GM21381 (cell line): Measurements from ENCODE around the gene PDE11A.
"Not testable (repeated sequence)": the region's sequence is repeated elsewhere in the genome, so short reads cannot be mapped to it uniquely, and the experiment has no call there.

Source experiments
- ATAC-seq: cut with Tn5 transposase; IDR thresholded peaks from one replicate; pipeline ENCODE4 v1.9.1; 2021; ENCODE audit warnings: mild to moderate bottlenecking, moderate library complexity; ENCODE audit not compliant: unreplicated experiment

The PDE11A gene

DNA sequence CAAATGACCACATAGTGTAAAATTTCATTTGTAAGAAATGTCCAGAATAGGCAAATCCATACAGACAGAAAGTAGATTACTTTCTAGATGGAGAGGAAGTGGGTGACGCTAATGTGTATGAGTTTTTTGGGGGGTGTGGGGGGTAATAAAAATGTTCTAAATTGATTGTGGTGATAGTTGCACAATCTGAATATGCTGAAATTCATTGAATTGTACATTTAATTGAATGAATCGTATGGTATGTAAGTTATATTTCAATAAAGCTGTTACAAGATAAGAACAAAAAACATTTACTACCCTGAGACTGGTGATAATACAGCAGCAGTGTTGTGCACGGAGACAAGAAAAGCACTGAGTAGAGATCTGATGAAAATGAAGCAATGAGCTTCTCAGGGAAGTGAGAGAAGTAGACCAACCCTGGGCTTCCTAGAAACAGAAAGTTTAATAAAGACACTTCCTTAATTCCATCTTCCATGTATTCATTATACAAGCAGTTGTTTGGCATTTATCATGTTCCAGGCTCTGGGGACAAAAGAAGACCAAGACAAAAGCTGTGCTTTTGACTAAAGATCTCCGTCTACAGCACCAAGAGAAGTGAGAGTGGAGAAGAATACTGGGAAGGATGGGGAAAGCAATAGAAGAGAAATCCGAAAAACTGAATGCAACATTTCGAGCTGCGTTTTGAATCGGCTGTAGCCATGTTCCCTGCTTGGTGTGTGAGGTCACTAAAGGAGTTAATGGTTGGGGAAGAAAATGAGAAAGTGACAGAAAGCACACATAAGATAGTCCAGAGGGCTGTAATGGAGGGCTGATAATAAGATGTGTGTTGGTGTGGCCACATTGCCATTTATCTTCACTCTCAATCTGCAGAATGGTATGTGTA, 1.8 kb upstream of the PDE11A start:
- no peak for ATAC-seq

GRCh38 chr2:178072000-178072382, 586 bp downstream of the PDE11A start:
- no peak for ATAC-seq

DNA sequence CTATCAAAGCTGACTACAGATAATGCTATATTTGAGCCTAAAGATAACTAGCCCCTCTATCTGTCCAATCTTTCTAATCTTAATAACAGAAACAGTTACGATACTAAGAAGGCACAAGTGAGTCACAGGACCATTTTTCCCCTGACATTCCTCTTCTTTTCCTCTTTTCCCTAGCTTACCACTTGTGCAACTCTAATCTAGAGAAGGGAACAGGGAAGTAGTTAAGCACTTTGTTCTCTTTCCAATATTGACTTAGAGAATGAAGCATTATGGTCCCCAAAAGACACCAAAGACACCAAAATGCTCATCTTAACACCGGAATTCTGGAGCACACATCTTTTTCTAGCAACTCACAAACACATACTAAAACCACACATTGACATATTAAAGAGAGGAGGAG, 1.8 kb downstream of the PDE11A start:
- ATAC-seq, result no peak

DNA sequence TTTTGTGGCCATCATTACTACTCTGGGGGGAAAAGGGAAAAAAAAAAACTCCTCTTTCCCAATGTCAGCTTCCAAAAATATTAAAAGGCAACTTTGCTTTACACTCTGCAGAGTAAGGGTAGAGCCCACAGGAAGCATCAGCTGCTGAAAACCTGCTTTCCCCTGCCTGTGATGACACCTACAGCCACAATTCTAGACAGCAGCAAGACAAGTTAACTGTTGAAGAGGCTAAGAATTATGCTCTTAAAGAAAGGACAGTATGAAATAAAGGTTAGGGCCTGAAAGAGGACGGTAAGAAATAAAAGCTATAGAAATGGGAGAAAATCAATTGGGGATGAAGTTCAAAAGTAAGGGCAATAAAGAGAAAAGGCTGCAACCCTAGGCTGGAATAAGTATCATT, 3.0 kb downstream of the PDE11A start:
- ATAC-seq, result no peak

DNA sequence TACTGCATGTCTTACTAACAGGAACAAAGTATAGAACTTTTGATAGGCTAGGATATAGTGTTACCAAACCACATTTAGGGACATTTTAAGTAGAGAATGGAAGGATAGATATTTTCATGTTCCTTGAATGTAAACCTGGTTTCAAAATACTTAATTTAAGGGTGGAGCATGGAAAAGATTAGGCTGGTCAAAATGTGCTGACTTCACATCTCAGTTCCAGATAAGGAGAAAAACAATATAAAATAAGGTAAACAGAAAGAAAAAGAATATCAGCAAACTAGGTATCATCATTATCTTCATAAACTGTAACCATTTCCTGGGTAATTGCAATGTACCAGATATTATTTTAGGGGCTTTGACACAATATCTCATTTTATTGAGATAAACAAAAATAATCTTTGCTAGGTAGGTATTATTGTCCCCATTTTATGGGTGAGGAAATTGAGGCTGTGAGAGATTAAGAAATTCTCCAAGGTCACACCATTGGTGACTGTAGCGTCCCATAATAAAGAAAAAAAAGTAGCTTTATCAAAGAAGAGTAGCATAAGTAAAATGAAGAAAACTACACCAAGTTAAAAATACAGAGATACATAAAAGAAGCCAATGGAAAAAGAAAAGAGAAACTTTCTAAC, 3.6 kb downstream of the PDE11A start:
- ATAC-seq, result no peak

- ATAC-seq, result no peak
Measured at GRCh38 chr2:178066890-178067669, 5.5 kb downstream of the PDE11A start.

DNA sequence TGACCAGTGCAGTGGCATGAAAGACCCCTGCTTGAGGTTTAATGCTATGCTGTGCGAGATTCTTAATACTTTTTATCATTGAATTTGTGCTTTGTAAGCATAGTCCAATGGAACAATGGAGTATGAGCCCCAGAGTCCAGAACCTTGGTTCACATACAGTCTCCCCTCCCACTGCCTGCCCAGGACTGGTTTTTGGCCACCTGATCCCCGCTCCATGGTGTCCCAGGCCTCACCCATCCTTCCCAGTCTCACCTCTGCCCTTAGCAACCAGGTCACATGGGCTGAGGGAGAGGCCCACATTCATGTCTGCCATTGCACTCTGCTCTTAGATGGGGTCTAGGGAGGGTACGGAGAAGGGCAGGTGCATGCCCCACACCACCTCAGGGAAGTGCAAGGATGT, 6.3 kb downstream of the PDE11A start:
- ATAC-seq, result no peak

DNA sequence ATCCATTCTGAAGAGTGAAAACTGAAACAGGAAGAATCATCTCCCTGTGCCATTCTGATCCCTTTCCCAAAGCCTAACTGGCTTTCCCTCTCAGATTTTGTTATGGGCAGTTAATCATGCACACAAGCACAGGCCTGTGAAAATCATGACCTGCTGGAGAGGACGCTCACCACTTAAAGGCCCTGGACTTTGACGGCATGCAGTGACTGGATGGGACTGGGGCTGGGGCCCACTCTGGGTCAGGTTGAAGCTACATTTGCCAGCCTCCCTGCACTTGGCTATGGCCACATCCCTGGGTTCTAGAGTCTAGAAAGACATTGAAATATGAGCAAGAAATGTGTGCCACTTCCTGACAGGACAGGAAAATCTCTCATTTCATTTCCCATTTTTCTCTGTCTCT, 12.9 kb downstream of the PDE11A start:
- ATAC-seq, result no peak

DNA sequence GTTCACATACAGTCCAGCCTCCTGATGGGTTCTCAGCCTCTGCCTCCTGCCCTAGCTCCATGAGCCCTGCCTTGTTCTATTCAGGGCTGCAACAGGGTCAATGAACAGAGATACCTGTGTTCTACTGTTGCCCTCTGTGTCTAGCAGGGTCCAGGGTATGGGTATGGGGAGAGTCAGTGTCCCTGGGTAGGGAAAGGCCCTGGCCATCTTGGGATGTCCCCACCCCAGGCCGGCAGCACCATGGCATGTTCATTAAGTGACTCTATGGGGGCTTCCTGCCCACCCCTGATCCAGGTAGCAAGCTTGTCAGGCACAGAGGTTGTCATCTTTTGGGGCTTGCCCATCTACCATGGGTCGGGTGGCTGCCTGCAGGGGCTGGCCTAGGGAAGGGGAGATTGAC, 13.5 kb downstream of the PDE11A start:
- no peak for ATAC-seq

DNA sequence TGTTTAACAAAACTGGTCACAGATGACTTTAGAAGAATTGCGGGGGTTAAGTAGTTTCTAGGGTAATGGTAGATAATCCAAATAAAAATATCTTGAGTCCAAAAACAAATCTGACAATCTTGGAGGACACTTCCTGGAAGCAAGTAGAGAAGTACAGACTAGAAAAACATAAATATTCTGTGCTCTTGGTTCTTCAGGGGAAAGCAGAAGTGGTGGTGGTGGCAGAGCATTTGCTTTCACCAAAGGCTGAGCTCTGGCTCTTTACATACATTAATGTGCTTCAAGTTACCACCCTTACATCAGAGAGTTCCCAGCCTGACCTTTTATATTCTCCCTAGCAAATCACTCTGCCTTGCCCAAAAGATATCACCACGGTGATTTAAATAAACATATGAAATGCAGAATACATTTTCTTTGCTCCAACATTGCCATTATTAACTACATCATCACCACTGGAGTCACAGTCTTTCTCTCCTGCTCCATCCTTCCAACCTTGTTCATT, 15.3 kb downstream of the PDE11A start:
- ATAC-seq, result no peak

DNA sequence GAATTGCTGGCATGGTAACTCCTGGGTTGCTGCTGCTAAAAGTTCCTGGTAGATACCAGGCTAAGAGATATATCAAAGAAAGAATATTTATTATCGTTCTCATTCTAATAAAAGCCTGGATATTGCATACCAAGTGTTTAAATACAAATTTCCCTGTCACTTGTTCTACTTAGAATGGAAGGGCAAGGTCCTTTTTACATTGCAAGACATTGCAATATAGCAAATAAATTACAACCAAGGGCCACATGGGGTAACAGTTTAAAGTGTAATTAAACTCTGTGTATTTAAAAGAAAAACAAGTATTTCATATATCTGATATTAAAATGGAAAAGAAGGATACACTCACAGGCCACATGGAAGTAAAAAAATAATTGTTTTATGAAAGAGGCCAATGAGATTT, 16.2 kb downstream of the PDE11A start:
- no peak for ATAC-seq

GRCh38 chr2:178051257-178051656, 21.3 kb downstream of the PDE11A start:
- ATAC-seq, result not testable (repeated sequence)

- ATAC-seq, result no peak
Measured at GRCh38 chr2:178047391-178047790, 25.2 kb downstream of the PDE11A start.

DNA sequence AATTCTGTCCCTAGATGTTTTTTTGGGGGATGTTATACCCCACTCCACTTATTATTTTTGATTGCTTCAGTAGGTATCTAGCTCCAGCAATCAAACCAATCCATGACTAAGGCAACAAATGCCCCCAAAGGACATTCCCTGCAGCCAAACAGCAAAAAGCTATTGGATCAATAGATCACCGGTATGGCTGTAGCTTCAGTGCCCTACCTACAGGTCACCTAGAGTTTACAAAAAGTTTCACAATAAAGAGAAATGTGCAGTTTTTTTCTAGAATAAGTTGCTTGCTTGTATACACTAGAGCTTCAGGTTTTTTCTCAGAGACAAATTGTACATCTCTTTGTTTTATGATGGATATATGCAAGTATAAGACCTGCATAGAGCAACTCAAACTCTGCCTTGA, 27.7 kb downstream of the PDE11A start:
- ATAC-seq, result no peak

DNA sequence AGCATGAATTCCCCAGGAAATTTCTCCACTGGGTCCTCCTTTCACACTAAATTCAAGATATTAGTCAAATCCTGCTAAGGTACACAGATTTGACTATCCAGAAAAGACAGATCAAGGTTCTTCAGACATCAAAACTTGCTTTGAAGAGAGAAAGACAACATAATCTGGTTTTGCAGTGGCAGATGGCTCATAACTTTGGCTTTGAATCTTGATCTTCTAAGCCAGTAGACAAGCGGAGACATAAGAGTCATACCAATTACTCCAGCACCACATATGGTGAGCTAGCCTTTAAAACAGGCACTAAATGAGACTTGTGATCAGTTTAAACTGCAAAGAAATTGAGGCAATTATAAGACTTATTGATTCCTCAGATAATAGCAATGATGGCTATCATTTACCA, 29.3 kb downstream of the PDE11A start:
- no peak for ATAC-seq

DNA sequence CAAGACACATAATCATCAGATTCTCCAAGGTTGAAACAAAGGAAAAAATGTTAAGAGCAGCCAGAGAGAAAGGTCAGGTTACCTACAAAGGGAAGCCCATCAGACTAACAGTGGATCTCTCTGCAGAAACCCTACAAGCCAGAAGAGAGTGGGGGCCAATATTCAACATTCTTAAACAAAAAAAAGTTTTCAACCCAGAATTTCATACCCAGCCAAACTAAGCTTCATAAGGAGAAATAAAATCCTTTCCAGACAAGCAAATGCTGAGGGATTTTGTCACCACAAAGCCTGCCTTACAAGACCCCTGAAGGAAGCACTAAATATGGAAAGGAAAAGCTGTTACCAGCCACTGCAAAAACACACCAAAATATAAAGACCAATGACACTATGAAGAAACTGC, 39.0 kb downstream of the PDE11A start:
- not testable (repeated sequence) for ATAC-seq

- no peak for ATAC-seq
Measured at GRCh38 chr2:178029342-178029741, 43.2 kb downstream of the PDE11A start.

- no peak for ATAC-seq
Measured at GRCh38 chr2:178025551-178026185, 46.9 kb downstream of the PDE11A start.

GRCh38 chr2:178018141-178018540, 54.4 kb downstream of the PDE11A start:
- ATAC-seq, result no peak

DNA sequence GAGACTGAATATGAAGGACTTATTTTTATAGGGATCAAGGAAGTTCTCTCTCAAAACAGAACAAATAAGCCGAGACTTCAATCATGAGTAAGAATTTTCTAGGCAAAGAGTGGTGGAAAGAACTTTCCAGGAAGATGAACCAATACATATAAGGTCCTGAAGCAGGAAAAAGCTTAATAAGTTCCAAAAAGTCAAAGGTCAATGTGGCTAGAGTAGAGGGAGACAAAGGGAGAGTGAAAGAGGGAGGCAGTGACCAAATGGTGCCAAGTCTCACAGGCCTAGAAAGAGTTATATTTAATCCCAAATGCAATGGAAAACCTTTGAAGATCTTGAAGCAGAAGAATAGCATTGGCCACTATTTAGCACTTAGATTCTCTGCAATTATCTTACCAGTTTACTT, 56.0 kb downstream of the PDE11A start:
- ATAC-seq, result no peak

GRCh38 chr2:178012639-178013038, 59.9 kb downstream of the PDE11A start:
- no peak for ATAC-seq
